ENCODE data around the gene RMC1.
"Not testable (repeated sequence)": the region's sequence is repeated elsewhere in the genome, so short reads cannot be mapped to it uniquely, and the experiment has no call there.

Gene RMC1

DNA sequence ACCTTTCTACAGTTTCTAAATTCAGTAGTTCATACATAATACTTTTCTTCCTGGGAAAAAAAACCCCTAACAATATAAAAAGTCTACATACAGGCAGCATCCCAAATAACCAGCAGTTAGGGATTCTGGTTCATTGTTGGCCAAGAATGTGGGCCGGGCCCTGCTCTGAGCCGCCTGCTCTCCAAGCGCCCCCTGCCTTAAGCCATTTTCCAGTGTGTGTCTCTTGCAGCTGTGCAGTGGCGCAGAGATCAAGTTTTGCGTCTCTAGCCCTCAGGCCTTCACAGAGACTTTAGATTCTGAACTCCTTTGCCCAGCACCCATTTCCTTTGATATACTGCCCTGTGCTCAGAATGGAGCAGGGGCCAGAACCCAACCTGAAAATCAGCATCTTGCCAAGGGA lies 32.9 kb downstream of the RMC1 start:
- DNase-seq: no peak

DNA sequence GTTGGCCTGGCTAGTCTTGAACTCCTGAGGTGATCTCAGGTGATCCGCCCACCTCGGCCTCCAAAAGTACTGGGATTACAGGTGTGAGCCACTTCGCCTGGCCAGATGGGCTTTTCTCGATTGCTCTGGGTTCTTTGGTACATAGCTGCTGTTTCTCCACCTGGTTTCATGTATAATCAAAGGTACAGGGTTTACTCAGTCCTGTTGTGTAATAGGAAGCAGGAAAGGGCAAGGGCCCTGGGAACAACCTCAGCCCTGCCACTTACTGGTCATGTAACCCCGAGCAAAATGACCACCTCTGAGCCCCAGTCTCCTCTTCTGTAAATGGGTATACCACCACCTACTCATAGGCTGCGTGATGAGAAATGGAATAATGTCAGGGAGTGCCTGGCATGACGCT lies 34.0 kb downstream of the RMC1 start:
- no peak for DNase-seq

GRCh38 chr18:23538001-23538400 lies 34.7 kb downstream of the RMC1 start:
- DNase-seq: no peak

DNA sequence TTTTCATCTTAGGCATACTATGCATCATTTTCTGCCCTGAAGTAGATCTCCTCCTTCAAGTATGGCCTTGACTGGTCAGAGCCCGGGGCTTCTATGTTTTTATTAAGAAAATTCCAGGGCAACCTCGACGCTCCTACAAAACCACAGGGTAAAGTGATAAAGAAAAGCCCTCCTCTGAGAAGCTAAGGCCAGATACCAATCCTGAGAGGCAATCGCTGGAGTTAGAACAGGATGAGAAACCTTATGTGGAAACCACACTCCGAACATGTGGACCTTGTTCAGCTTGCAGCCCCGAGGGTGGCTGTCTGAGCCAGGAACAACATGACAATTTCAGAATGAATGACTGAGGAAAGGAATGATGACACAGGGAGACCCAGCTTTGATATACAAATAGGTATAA lies 35.6 kb downstream of the RMC1 start:
- no peak for DNase-seq

GRCh38 chr18:23539296-23539695 lies 36.0 kb downstream of the RMC1 start:
- no peak for DNase-seq

DNA sequence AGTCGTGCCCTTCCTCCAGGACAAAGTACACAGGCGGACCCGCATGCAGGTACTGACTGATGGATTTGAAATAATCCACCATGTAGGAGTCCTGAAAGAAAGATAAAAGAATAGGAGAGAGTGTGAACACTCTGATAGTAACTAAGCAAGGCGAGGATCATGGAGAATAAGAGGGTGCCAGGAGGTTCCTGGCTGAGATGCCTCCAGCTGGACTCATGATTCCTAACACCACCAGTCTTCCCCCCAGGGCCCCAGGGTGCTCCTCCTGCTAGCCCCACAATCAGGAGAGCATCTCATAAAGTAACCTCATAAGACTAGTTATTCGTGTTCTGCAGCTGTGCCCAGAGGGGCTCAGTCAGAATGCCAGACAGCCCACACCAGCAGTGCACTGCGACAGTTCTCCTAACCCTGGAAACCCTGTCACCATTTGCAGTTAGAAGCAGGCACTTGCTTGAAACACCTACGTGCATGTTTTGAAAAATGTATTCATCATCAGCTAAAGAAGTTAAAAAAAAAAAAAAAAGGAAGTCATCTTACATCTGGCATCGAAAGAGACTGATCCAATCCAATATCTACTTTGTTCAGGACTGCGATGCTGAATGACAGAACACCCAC lies 36.7 kb downstream of the RMC1 start:
- no peak for DNase-seq

GRCh38 chr18:23540867-23541266 lies 37.6 kb downstream of the RMC1 start:
- peak; percentile 87 to 89 for DNase-seq

DNA sequence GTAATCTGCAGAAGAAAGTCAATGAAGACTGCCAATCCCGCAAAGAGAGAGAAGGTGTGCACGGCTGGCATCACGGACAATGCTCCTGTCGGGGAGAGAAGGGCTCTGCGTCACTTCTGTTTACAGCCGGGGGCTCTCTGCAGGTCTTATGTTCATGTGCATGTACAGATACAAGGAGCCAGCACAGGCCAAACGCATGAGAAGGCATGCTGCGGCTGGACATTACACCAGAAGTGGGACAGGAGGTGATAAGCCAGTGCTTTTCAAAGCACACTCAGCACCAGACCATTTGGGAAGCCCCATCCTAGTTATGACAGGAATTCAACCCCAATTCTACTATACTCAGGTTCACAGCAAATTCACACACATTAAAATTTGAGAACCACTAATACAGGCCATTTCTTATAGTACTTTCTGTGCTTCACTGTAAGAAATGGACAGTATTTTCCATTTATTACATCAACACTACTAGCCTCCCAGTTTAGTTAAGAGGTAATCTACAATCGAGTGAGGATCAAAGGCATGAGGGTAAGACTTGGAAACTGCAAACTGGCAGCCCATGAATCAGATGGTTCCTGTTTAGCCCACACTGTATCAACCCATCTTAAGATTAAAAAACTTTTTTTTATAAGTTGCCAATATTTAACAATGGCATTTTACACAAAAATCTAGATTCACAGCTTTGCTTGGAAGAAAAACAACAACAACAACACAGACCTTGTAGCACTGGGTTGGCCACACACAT lies 38.2 kb downstream of the RMC1 start:
- DNase-seq: no peak

DNA sequence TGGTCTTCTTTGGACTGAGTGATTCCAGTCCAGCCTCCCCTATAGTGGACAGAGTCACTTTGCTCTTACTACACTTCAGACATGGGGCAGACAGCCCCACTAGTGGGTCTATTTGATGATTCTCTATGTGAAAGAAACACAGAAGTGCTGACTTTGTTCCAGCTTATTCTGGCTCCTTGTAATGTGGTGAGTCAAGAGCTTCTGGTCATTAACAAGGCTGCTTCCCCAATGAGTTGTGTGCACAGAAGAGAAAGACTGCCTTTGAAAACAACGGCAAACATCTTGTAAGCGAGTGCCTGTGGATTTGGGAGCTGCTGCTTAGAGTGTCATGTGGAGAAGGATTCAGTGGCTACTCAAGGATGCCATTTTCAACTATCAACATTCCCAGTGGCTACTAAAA lies 39.1 kb downstream of the RMC1 start:
- no peak for DNase-seq

GRCh38 chr18:23545247-23545789 lies 42.0 kb downstream of the RMC1 start:
- DNase-seq: no peak

- DNase-seq: no peak
These were observed 44.0 kb downstream of the RMC1 start for GRCh38 chr18:23547306-23547705.

DNA sequence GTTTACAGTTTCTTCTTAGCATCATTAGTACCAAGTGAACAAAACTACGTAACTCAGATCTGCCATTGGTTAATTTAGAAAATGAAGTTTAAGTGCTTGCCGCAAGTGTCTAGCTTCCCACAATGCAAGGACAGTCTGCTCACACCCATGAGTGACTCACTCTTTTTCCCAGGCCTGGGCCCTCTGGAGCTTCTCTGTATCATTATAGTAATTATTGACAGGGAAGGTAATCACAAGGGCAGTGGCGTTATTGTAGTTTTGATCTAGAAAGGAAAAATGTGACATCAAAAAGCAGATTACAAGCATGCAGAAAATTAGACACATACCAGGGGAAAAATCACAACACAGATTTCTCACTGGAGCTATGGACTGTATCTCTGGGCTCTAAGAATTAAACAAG lies 44.5 kb downstream of the RMC1 start:
- no peak for DNase-seq

- peak in 1 of 2 experiments; percentile 7 for DNase-seq
These were observed 45.0 kb downstream of the RMC1 start for GRCh38 chr18:23548275-23548674.

DNA sequence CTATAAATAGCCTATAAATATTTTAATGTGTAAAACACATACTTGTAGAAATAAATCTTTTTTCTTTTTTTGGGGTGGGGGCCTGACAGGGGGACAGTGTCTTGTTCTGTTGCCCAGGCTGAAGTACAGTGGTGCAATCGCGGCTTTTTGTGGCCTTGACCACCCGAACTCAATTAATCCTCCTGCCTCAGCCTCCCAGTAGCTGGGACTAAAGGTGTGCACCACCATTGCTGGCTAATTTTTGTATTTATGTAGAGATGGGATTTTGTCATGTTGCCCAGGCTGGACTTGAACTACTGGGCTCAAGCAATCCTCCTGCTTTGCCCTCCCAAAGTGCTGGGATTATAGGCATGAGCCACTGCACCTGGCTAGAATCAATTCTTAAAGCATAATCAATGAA lies 45.4 kb downstream of the RMC1 start:
- DNase-seq: no peak

DNA sequence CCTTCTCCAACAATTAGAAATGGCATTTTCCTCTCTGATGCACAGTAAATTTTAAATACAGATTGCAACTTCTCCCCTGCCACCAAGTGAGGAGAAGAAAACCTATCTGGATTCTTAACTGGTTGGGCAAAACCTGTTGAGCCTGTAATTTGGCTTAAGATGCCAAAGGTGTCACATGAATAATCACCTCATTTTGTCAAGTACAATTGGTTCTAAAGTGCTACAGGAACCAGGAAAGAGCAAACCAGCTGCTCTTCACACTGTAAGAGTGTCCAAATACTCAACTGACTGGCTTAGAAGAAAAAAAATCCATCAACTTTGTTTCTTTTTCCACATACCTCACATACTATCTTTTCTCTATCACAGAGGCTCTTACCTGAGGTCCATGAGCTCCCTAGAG lies 47.6 kb downstream of the RMC1 start:
- no peak for DNase-seq

DNA sequence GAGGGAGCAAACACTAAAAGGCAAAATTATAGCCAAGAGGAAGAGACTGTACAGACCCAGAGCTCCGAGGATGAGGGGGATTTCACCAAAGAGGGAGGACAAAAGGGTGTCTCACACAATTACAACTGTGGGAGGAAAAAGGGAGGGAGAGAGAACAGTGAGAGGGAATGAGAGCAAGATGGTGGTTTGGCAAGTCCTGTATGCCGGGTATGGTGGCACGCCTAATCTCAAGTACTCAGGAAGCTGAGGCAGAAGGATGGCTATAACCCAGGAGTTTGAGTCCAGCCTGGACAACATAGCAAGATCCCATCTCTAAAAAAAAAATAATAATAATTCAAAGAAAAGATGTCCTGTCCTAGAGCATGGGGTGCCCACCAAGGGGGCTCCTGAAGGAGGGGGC lies 48.7 kb downstream of the RMC1 start:
- no peak for DNase-seq

DNA sequence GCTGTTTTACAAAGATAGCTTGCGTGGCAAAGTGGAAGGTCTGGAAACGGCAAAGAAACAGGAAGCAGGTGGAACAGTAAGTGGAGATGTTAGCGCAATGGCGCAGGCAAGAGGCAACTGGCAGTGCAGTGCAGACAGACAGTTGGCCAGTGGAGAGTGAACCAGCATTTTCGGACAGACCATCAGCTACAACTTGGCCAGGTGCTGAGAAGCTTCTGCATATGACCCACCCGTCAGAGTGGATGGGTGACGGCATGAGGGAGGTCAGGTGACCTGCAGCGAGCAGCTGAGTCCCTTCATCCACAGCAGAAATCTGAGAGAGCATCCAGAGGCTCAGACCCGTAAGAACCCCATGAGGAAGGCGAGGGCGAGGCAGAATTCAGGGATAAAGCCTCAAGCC lies 49.2 kb downstream of the RMC1 start:
- DNase-seq: no peak

GRCh38 chr18:23553887-23554286 lies 50.6 kb downstream of the RMC1 start:
- DNase-seq: no peak

- DNase-seq: no peak
These were observed 53.0 kb downstream of the RMC1 start for GRCh38 chr18:23556145-23556780.

DNA sequence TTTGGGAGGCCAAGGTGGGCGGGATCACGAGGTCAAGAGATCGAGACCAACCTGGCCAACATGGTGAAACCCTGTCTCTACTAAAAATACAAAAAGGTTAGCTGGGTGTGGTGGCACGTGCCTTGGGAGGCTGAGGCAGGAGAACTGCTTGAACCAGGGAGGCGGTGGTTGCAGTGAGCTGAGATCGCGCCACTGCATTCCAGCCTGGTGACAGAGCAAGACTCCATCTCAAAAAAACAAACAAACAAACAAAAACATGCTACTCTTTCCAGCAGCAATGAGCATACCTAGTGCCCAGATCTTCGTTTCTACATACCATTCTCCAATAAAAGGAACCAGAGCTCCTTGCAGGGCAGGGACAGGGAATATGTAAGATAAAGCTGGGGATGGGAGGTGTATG lies 54.2 kb downstream of the RMC1 start:
- not testable (repeated sequence) for DNase-seq

- no peak for DNase-seq
These were observed 56.9 kb downstream of the RMC1 start for GRCh38 chr18:23560186-23560585.

GRCh38 chr18:23563377-23564043 lies 60.2 kb downstream of the RMC1 start:
- no peak for DNase-seq

- no peak for DNase-seq
These were observed 62.7 kb downstream of the RMC1 start for GRCh38 chr18:23565916-23566547.
